GM12874 (cell line): ENCODE data around the gene FAM83G.

ENCODE experiments used
- TF ChIP-seq, protein P1 (sequence below): IDR thresholded peaks from 2 replicates; pipeline ENCODE4 v1.5.1; 2011; ENCODE audit warnings: low read depth, mild to moderate bottlenecking, control low read depth, low read length, moderate library complexity; ENCODE audit not compliant: insufficient read depth

FAM83G gene

DNA sequence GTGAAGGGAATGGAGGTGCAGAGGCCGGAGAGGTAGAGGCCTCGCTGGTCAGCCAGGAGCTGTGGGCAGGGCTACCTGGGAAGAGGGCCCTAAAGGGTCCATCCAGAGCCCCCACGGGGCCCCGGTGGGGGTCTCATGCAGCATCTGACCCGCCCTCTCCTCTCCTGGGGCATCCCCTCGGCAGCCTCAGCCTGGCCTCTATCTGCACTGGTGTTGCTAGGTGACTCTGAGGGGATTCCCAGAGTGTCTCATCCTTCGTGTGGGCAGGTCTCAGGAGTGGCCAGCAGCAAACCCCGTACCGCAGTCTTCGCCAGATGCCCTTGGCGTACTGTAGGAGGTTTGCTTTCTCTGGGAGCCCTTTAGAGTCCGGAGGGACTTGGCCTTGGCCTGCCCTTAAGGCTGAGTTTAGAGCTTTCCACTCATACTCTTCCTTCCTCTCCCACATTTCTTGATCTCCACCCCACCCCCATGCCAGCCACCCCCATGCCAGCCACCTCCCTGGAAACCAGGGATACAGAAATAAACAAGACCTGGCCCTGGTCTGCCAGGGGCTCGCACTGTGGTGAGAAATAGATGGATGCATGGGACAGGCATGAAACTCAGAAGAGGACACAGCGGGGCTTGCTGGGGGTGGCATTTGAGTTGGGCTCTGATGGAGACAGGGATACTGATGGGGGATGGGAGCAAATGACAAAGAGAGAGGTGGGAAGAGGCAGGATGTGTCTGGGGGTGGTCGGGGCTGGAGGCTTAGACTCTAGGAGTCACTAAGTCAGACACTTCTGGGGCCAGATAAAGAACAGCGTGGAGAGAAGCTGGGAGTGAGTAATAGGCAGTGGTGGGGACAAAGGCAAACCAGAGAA, 42.7 kb downstream of the FAM83G start:
- TF ChIP-seq, protein P1, sequence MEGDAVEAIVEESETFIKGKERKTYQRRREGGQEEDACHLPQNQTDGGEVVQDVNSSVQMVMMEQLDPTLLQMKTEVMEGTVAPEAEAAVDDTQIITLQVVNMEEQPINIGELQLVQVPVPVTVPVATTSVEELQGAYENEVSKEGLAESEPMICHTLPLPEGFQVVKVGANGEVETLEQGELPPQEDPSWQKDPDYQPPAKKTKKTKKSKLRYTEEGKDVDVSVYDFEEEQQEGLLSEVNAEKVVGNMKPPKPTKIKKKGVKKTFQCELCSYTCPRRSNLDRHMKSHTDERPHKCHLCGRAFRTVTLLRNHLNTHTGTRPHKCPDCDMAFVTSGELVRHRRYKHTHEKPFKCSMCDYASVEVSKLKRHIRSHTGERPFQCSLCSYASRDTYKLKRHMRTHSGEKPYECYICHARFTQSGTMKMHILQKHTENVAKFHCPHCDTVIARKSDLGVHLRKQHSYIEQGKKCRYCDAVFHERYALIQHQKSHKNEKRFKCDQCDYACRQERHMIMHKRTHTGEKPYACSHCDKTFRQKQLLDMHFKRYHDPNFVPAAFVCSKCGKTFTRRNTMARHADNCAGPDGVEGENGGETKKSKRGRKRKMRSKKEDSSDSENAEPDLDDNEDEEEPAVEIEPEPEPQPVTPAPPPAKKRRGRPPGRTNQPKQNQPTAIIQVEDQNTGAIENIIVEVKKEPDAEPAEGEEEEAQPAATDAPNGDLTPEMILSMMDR: no peak

DNA sequence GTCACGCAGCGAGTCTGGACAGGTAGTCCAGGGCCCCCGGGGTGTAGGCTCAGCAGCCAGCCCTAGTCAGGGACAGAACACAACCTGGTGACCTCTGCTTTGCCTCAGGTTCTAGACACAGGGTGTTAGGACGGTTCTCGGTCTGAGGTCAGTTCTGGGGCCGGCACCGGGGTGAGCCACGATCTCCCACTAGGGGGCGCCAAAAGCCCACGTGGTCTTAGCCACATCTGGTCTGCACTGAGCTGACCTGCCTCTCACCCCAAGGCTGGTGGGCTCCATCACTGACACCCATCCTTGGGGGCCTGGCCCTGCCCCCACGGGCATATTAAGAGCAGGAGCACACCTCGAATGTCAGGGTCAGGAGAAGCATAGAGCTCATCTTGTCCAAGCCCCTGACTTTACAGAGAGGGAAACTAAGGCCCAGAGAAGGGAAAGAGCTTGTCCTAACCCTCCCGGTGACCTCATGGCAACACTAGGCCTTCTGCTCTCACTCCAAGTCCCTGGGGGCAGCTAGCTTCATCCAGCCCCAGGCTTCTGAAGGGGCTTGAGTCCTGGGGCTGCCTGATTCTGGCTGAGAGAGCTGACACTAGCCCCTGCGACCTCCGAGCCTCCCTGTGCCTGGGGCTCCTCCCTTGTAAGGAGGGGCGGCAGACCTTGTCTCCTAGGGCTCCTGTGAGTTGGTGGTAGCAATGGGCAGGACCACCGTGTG, 43.6 kb downstream of the FAM83G start:
- TF ChIP-seq, protein P1: peak; percentile 97

DNA sequence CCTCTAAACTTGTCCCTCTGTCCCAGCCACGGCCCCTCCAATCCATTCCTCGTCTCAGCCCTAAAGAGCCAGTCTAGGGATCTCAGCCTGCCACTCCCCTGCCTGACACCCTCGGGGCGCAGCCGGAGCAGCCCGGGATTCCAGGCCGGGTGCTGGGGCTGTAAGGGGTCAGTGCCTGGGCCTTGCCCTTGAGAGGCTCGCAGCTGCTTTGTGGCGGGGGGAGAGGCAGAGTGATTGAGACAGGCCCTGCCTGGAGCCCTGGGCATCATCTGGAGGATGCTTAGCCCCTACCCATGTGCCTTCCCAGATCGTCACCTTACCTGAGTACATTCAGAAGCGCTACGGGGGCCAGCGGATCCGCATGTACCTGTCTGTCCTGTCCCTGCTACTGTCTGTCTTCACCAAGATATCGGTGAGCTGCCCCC, 44.3 kb downstream of the FAM83G start:
- TF ChIP-seq, protein P1: no peak

DNA sequence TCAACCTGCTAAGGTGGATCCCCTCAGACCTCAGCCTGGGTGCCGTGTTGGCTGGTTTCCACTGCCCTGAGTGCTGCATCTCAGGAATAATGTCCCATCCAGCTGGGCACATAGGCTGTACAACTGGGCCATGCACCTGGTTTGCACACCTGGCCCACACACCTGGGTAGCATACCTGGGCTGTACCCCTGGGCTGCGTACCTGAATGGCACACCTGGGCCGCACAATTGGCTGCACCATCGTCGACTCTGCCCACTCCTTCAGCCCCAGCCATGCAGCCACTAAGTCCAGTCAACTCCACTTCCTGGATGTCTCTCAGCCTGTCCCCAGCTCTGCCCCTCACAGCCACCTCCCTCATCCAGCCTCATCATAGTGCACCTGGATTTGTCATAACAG, 44.7 kb downstream of the FAM83G start:
- TF ChIP-seq, protein P1: no peak

DNA sequence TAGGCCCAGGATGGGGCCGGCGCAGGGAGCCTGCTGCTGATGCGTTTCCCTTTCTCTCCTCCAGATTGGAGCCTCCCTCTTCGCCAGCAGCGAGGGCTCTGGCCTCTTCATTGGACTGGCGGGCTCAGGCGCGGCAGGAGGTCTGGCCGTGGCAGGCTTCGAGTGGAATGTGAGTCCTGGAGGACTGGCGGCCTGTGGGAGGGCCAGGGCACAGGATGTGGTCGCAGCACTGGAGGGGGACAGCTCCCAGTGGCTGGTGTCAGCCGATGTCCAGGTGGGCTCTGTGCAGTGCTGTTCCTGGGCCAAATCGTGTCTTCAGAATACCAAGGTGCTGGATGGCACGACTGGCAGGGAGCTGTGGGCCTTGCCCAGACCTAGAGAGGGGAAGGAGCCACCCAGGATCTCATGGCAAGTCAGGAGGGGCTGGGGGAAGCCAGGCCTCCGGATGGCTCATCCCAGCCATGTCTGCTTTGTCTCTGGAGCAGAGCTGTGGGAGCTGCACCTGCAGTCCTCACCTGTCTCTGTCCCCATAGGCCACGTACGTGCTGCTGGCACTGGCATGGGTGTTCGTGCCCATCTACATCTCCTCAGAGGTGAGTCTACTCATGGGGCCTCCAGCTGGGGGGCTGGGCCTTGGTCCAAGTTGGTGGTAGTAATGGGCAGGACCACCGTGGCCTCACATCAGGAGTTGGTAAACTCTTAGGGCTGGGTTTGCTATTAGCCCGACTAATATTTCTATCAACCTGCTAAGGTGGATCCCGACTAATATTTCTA, 45.3 kb downstream of the FAM83G start:
- TF ChIP-seq, protein P1: no peak

DNA sequence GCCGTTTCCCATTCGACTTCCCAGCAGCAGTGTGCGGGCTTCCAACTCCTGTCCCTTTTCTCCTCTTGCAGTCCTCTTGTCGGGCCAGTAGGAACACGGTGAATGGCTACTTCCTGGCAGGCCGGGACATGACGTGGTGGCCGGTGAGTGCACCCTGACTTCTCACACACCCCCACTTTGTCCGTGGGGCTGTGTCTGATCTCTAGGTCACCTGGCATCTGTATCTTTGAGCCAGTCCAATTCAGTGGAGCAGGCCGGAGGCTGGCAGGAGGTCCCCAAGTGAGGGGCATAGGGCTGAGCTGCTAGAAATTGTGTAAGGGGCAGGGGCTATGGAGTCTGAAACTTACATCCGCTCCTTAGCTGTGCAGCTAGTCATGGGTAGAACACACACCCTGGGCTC, 46.0 kb downstream of the FAM83G start:
- TF ChIP-seq, protein P1: no peak

DNA sequence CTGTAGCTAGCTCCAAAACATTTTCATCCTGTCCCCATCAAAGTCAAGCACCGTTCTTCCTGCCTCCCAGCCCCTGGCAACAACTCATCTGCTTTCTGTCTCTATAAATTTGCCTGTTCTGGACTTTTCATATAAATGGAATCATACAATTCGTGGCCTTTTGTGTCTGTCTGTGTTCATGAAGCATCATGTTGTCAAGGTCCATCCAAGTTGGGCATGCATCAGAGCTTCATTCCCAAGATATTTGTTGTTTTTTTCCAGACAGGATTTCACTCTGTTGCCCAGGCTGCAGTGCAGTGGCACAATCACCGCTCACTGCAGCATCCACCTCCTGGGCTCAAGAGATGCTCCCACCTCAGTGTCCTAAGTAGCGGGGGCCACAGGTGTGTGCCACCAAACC, 46.7 kb downstream of the FAM83G start:
- TF ChIP-seq, protein P1: no peak
